CD14-positive monocyte (primary cell): ENCODE results near the gene VTN. TPM values are rescaled to one million over a fixed set of nuclear protein-coding genes. Genes with fewer than 3 reads are reported as not detected.

ENCODE experiments used
- DNase-seq, 3 donors: peaks; one replicate each; pipeline ENCODE4 v3.0.0-alpha.2; 2011 to 2022
- H2AFZ ChIP-seq: 2 replicates; pipeline ENCODE4 v1.6.0; 2012; ENCODE audit warnings: mild to moderate bottlenecking, low read depth, low read length, inconsistent platforms; ENCODE audit not compliant: insufficient read depth, poor library complexity, severe bottlenecking
- H3K27ac ChIP-seq, 2 donors: 1 replicate in 1 of 2; 2 replicates in 1 of 2; pipeline ENCODE4 v1.5.1; 2012 to 2013; ENCODE audit warnings: low read length in 2 of 2, control low read depth in 1 of 2, inconsistent platforms in 1 of 2, low read depth in 1 of 2, mild to moderate bottlenecking in 1 of 2
- H3K27me3 ChIP-seq, 2 donors: one replicate each; pipeline versions ENCODE4 v1.6.0 to v1.6.1; 2011 to 2013; ENCODE audit warnings: low read length in 2 of 2; ENCODE audit not compliant: control insufficient read depth in 2 of 2, insufficient read depth in 2 of 2
- H3K36me3 ChIP-seq, 2 donors: replicated peaks in 1 of 2; 1 replicate in 1 of 2; 2 replicates in 1 of 2; pipeline versions ENCODE4 v1.5.1 to v1.6.1; 2012 to 2013; ENCODE audit warnings: low read length in 2 of 2, control low read depth in 1 of 2, inconsistent platforms in 1 of 2, mild to moderate bottlenecking in 1 of 2; ENCODE audit not compliant: insufficient read depth in 2 of 2, control insufficient read depth in 1 of 2
- H3K4me1 ChIP-seq, 2 donors: 1 replicate in 1 of 2; 2 replicates in 1 of 2; pipeline versions ENCODE4 v1.5.1 to v1.6.1; 2012 to 2013; ENCODE audit warnings: low read length in 2 of 2, control low read depth in 1 of 2, inconsistent platforms in 1 of 2, mild to moderate bottlenecking in 1 of 2, moderate library complexity in 1 of 2; ENCODE audit not compliant: insufficient read depth in 2 of 2, control insufficient read depth in 1 of 2
- H3K4me2 ChIP-seq: replicated peaks from 2 replicates; pipeline ENCODE3; 2012; ENCODE audit warnings: low read length, moderate library complexity, mild to moderate bottlenecking; ENCODE audit not compliant: poor library complexity, severe bottlenecking; ENCODE audit errors: extremely low read depth
- H3K4me3 ChIP-seq, 3 experiments: fragments of 200-600 bp in 1 of 3; sonication (generic) in 1 of 3; replicated peaks in 1 of 3; 1 replicate in 2 of 3; 2 replicates in 1 of 3; pipeline ENCODE4 v1.5.1; 2011 to 2013; ENCODE audit warnings: low read length in 3 of 3, mild to moderate bottlenecking in 3 of 3, control low read depth in 2 of 3, low read depth in 2 of 3, inconsistent platforms in 1 of 3, moderate library complexity in 1 of 3
- H3K79me2 ChIP-seq: 2 replicates; pipeline ENCODE4 v1.6.0; 2012; ENCODE audit warnings: mild to moderate bottlenecking, control low read depth, inconsistent platforms, low read length, moderate library complexity; ENCODE audit not compliant: insufficient read depth
- H3K9ac ChIP-seq: 2 replicates; pipeline ENCODE4 v1.6.0; 2017; ENCODE audit warnings: low read length, mild to moderate bottlenecking; ENCODE audit not compliant: insufficient read depth, poor library complexity, severe bottlenecking
- H3K9me3 ChIP-seq, 2 donors: replicated peaks in 1 of 2; 1 replicate in 1 of 2; 2 replicates in 1 of 2; pipeline versions ENCODE4 v1.5.1 to v1.6.1; 2012 to 2013; ENCODE audit warnings: low read length in 2 of 2, control low read depth in 1 of 2; ENCODE audit not compliant: control insufficient read depth in 1 of 2, insufficient read depth in 1 of 2
- H4K20me1 ChIP-seq: 2 replicates; pipeline ENCODE4 v1.6.0; 2012; ENCODE audit warnings: mild to moderate bottlenecking, low read length, control low read depth, moderate library complexity; ENCODE audit not compliant: insufficient read depth
- H3K27ac Mint-ChIP-seq, 7 donors: one replicate each; pipeline ENCODE4 v1.8.0; 2020; ENCODE audit warnings: mild to moderate bottlenecking in 7 of 7, mixed read lengths in 7 of 7, moderate library complexity in 6 of 7, inconsistent platforms in 2 of 7
- H3K27me3 Mint-ChIP-seq, 3 donors: one replicate each; pipeline ENCODE4 v1.8.0; 2021 to 2022; ENCODE audit warnings: low read depth in 3 of 3, mild to moderate bottlenecking in 3 of 3, mixed read lengths in 3 of 3, moderate library complexity in 3 of 3, inconsistent platforms in 1 of 3
- H3K36me3 Mint-ChIP-seq, 2 donors: one replicate each; pipeline ENCODE4 v1.8.0; 2020; ENCODE audit warnings: mixed read lengths in 2 of 2, inconsistent platforms in 1 of 2, mild to moderate bottlenecking in 1 of 2
- H3K4me1 Mint-ChIP-seq: one replicate; pipeline ENCODE4 v1.8.0; 2020; ENCODE audit warnings: mild to moderate bottlenecking, mixed read lengths
- H3K4me3 Mint-ChIP-seq, 2 donors: one replicate each; pipeline ENCODE4 v1.8.0; 2020; ENCODE audit warnings: mild to moderate bottlenecking in 2 of 2, mixed read lengths in 2 of 2, moderate library complexity in 1 of 2
- H3K9me3 Mint-ChIP-seq, 7 donors: one replicate each; pipeline ENCODE4 v1.8.0; 2020 to 2022; ENCODE audit warnings: mixed read lengths in 7 of 7, mild to moderate bottlenecking in 6 of 7, moderate library complexity in 6 of 7, inconsistent platforms in 2 of 7
- WGBS: methylation state at CpG from one replicate; pipeline ENCODE4 v1.1.5; 2013; ENCODE audit warnings: missing lambda C conversion rate; ENCODE audit not compliant: insufficient coverage; 5-methylcytosine and 5-hydroxymethylcytosine counted together
- intact Hi-C, 2 donors: fragments of 100-400 bp; cut with micrococcal nuclease; formaldehyde crosslinking; loops; one replicate each; pipeline versions ENCODE4 v1.15.0 to v1.15.1; 2023
- polyA plus RNA-seq, 3 donors: library from polyadenylated mRNA; depleted of rRNA in 1 of 3; unstranded in 2 of 3; stranded (reverse) in 1 of 3; fragments of 300-500 nt in 2 of 3; fragments of >200 nt in 1 of 3; fragmentation: Illumina TruSeq in 2 of 3; gene quantifications; 1 replicate in 2 of 3; 2 replicates in 1 of 3; pipeline ENCODE4 v1.2.3, GENCODE V29; 2012 to 2021
- TF ChIP-seq, protein P1 (sequence below): fragments of 200-600 bp; IDR thresholded peaks from one replicate; pipeline ENCODE4 v1.8.0; 2022; ENCODE audit warnings: antibody characterized with exemption, mild to moderate bottlenecking

VTN gene
- polyA plus RNA-seq, 3 donors, result not detected

- no peak overlapping the region for H3K9ac ChIP-seq
- peaks cover 13 to 68% of the 10 kb centered on the region in 2 donors for H3K36me3 ChIP-seq
- Mint-ChIP-seq H3K36me3 (peaks cover 39 to 58% of the 10 kb centered on the region in 2 donors), H3K27me3 (peaks cover 2% of the 10 kb centered on the region in 3 donors), H3K27ac (no peak overlapping the region), H3K4me3 (no peak overlapping the region), H3K9me3 (no peaks in the 10 kb centered on the region), H3K4me1 (peaks cover 14% of the 10 kb centered on the region)
- no peaks in the 10 kb centered on the region for H3K79me2 ChIP-seq
- no peaks in the 10 kb centered on the region for H4K20me1 ChIP-seq
- no peak overlapping the region for H3K27ac ChIP-seq
- H3K4me2 ChIP-seq, result no peak overlapping the region
- intact Hi-C loops, result no loop called here
- peaks cover 0 to 6% of the 10 kb centered on the region in 2 donors for H3K4me1 ChIP-seq
- no peak overlapping the region for H3K4me3 ChIP-seq
- no peak for DNase-seq
- WGBS, result 100% methylated on average over 2 of the region's 3 CpGs
- H3K9me3 ChIP-seq, result no peaks in the 10 kb centered on the region
- TF ChIP-seq, protein P1, sequence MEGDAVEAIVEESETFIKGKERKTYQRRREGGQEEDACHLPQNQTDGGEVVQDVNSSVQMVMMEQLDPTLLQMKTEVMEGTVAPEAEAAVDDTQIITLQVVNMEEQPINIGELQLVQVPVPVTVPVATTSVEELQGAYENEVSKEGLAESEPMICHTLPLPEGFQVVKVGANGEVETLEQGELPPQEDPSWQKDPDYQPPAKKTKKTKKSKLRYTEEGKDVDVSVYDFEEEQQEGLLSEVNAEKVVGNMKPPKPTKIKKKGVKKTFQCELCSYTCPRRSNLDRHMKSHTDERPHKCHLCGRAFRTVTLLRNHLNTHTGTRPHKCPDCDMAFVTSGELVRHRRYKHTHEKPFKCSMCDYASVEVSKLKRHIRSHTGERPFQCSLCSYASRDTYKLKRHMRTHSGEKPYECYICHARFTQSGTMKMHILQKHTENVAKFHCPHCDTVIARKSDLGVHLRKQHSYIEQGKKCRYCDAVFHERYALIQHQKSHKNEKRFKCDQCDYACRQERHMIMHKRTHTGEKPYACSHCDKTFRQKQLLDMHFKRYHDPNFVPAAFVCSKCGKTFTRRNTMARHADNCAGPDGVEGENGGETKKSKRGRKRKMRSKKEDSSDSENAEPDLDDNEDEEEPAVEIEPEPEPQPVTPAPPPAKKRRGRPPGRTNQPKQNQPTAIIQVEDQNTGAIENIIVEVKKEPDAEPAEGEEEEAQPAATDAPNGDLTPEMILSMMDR, result no peak
- no peak overlapping the region for H2AFZ ChIP-seq
- H3K27me3 ChIP-seq, result no peaks in the 10 kb centered on the region
Observed at GRCh38 chr17:28397275-28397674, 27.2 kb upstream of the VTN start.

GRCh38 chr17:28396635-28397239 lies 26.6 kb upstream of the VTN start:
- no peak overlapping the region for H3K9ac ChIP-seq
- H3K27ac Mint-ChIP-seq, result no peak overlapping the region

More at GRCh38 chr17:28396635-28397239, 26.6 kb upstream of the VTN start:
- Histone ChIP-seq H4K20me1 (no peaks in the 10 kb centered on the region), H3K4me3 (no peak overlapping the region), H3K4me1 (peaks cover 0 to under 1% of the 10 kb centered on the region in 2 donors), H3K4me2 (no peak overlapping the region), H2AFZ (no peak overlapping the region), H3K79me2 (no peaks in the 10 kb centered on the region), H3K9me3 (no peaks in the 10 kb centered on the region), H3K36me3 (peaks cover 13 to 68% of the 10 kb centered on the region in 2 donors), H3K27ac (no peak overlapping the region), H3K27me3 (no peaks in the 10 kb centered on the region)
- H3K27me3 Mint-ChIP-seq, result peaks cover 2% of the 10 kb centered on the region in 3 donors
- intact Hi-C loops, result no loop called here
- no peaks in the 10 kb centered on the region for H3K9me3 Mint-ChIP-seq
- H3K4me3 Mint-ChIP-seq, result no peak overlapping the region
- H3K36me3 Mint-ChIP-seq, result peaks cover 35 to 53% of the 10 kb centered on the region in 2 donors
- TF ChIP-seq, protein P1, result no peak
- peaks cover 8% of the 10 kb centered on the region for H3K4me1 Mint-ChIP-seq
- no peak for DNase-seq
- WGBS, result 67% methylated on average over 4 of the region's 6 CpGs
